Liver (tissue), 9 donors: ENCODE measurements around the gene OR5H1. TPM values are rescaled to one million over a fixed set of nuclear protein-coding genes. Genes with fewer than 3 reads are reported as not detected.
"Not testable (repeated sequence)": the region's sequence is repeated elsewhere in the genome, so short reads cannot be mapped to it uniquely, and the experiment has no call there.

Experiments
- DNase-seq: peaks from one replicate; pipeline ENCODE4 v3.0.0-alpha.2; 2017; ENCODE audit warnings: low spot score
- H3K27ac ChIP-seq, 2 donors: one replicate each; pipeline ENCODE4 v1.7.0; 2013; ENCODE audit warnings: inconsistent platforms in 2 of 2, low read length in 2 of 2, control low read depth in 1 of 2, low read depth in 1 of 2, mild to moderate bottlenecking in 1 of 2
- H3K27me3 ChIP-seq, 4 donors: one replicate each; pipeline versions ENCODE4 v1.6.1 to v1.7.0; 2013; ENCODE audit warnings: low read length in 3 of 4, inconsistent platforms in 1 of 4, mild to moderate bottlenecking in 1 of 4, moderate library complexity in 1 of 4; ENCODE audit not compliant: control insufficient read depth in 4 of 4, insufficient read depth in 4 of 4
- H3K36me3 ChIP-seq, 4 donors: one replicate each; pipeline versions ENCODE4 v1.6.1 to v1.7.0; 2013; ENCODE audit warnings: low read length in 3 of 4, mild to moderate bottlenecking in 3 of 4, low read depth in 1 of 4, moderate library complexity in 1 of 4; ENCODE audit not compliant: control insufficient read depth in 4 of 4, insufficient read depth in 3 of 4
- H3K4me1 ChIP-seq, 4 donors: one replicate each; pipeline versions ENCODE4 v1.6.1 to v1.7.0; 2013; ENCODE audit warnings: low read length in 3 of 4, mild to moderate bottlenecking in 3 of 4, moderate library complexity in 1 of 4; ENCODE audit not compliant: control insufficient read depth in 4 of 4, insufficient read depth in 4 of 4
- H3K4me3 ChIP-seq, 3 donors: one replicate each; pipeline versions ENCODE4 v1.6.1 to v1.7.0; 2013; ENCODE audit warnings: low read length in 3 of 3, control low read depth in 1 of 3, low read depth in 1 of 3, mild to moderate bottlenecking in 1 of 3
- H3K9ac ChIP-seq, 2 donors: one replicate each; pipeline ENCODE4 v1.7.0; 2013; ENCODE audit warnings: low read length in 2 of 2, mild to moderate bottlenecking in 2 of 2, moderate library complexity in 2 of 2, control low read depth in 1 of 2, low read depth in 1 of 2
- H3K9me3 ChIP-seq, 4 donors: one replicate each; pipeline versions ENCODE4 v1.6.1 to v1.7.0; 2013; ENCODE audit warnings: low read length in 3 of 4; ENCODE audit not compliant: control insufficient read depth in 4 of 4
- ATF3 ChIP-seq: IDR thresholded peaks from 2 replicates; pipeline ENCODE4 v1.6.1; 2016; ENCODE audit warnings: antibody characterized with exemption
- CTCF ChIP-seq: fragments of 150-350 bp; IDR thresholded peaks from 2 replicates; pipeline ENCODE4 v1.5.1; 2017; ENCODE audit warnings: improper control_type of control experiment, low read depth, low read length; ENCODE audit not compliant: missing input control
- FOXA1 ChIP-seq: IDR thresholded peaks from 2 replicates; pipeline ENCODE4 v1.6.1; 2016; ENCODE audit warnings: antibody characterized with exemption
- HNF4A ChIP-seq, 2 donors: conservative IDR thresholded peaks; 2 replicates each; pipeline ENCODE4 v1.6.1; 2016; ENCODE audit warnings: antibody characterized with exemption in 2 of 2, mild to moderate bottlenecking in 2 of 2
- HNF4G ChIP-seq: IDR thresholded peaks from 2 replicates; pipeline ENCODE4 v1.6.1; 2016; ENCODE audit warnings: antibody characterized with exemption
- NR2F2 ChIP-seq: IDR thresholded peaks from 2 replicates; pipeline ENCODE4 v1.6.1; 2016; ENCODE audit warnings: antibody characterized with exemption
- RAD21 ChIP-seq, 2 donors: IDR thresholded peaks; 2 replicates each; pipeline ENCODE4 v1.6.1; 2016; ENCODE audit warnings: antibody characterized with exemption in 2 of 2, mild to moderate bottlenecking in 2 of 2
- RXRA ChIP-seq, 2 donors: IDR thresholded peaks; 2 replicates each; pipeline ENCODE4 v1.6.1; 2017 to 2018; ENCODE audit warnings: antibody characterized with exemption in 2 of 2, mild to moderate bottlenecking in 1 of 2
- TAF1 ChIP-seq: conservative IDR thresholded peaks from 2 replicates; pipeline ENCODE4 v1.6.1; 2016; ENCODE audit warnings: antibody characterized with exemption, mild to moderate bottlenecking
- YY1 ChIP-seq: IDR thresholded peaks from 2 replicates; pipeline ENCODE4 v1.6.1; 2016; ENCODE audit warnings: antibody characterized with exemption, mild to moderate bottlenecking
- ZBTB33 ChIP-seq: IDR thresholded peaks from 2 replicates; pipeline ENCODE4 v1.6.1; 2016; ENCODE audit warnings: antibody characterized with exemption
- WGBS: extraction: QIAGEN DNeasy Blood & Tissue Kit; methylation state at CpG from one replicate; pipeline ENCODE4 v1.1.7; 2013; 5-methylcytosine and 5-hydroxymethylcytosine counted together
- polyA plus RNA-seq, 2 donors: library from polyadenylated mRNA; stranded (reverse) in 1 of 2; unstranded in 1 of 2; fragments of 200-250 nt in 1 of 2; fragments of >200 nt in 1 of 2; fragmentation: Nextera tagmentation in 1 of 2; extraction: Ambion mirVana in 1 of 2; gene quantifications; one replicate each; pipeline versions ENCODE4 v1.2.1 to v1.2.3, GENCODE V29; 2013 to 2015
- total RNA-seq, 2 donors: library from RNA; depleted of rRNA; stranded (reverse); fragments of >200 nt; gene quantifications; one replicate each; pipeline ENCODE4 v1.2.3, GENCODE V29; 2014
- TF ChIP-seq, protein P1 (sequence below): IDR thresholded peaks from 2 replicates; pipeline ENCODE4 v1.6.1; 2016; ENCODE audit warnings: antibody characterized with exemption
- donor health status: healthy.
- donor health status: healthy.
- donor health status: healthy.
- donor health status: healthy.
- donor health status: healthy.

OR5H1 gene
- total and polyA plus RNA-seq, 4 donors = not detected

- H3K36me3 ChIP-seq = no peaks in the 10 kb centered on the region
- TF ChIP-seq HNF4A (conservative IDR thresholded peaks at IDR 0.05) = no peak
- no peak for TF ChIP-seq TAF1
- no peak for TF ChIP-seq ZBTB33
- TF ChIP-seq RXRA (IDR thresholded peaks at IDR 0.05) = no peak
- TF ChIP-seq ATF3 = no peak
- TF ChIP-seq FOXA1 = no peak
- TF ChIP-seq NR2F2 = no peak
- peaks cover 0 to 3% (median 0%) of the 10 kb centered on the region in 4 donors for H3K27me3 ChIP-seq
- no peaks in the 10 kb centered on the region for H3K4me1 ChIP-seq
- no peak overlapping the region for H3K9ac ChIP-seq
- H3K27ac ChIP-seq = no peak overlapping the region
- DNase-seq = no peak
- H3K9me3 ChIP-seq = no peaks in the 10 kb centered on the region
- no peak overlapping the region for H3K4me3 ChIP-seq
These were observed 10.0 kb downstream of the OR5H1 start for GRCh38 chr3:98140531-98140930.

GRCh38 chr3:98147179-98147578, 16.7 kb downstream of the OR5H1 start, which contains the start of gene OR5H14:
TSS of gene OR5H14 (plus strand) at chr3:98147479. CDS start at chr3:98149386, 1,907 bp downstream.
- no peaks in the 10 kb centered on the region for H3K36me3 ChIP-seq
- WGBS = 55% methylated on average over 1 of the region's 1 CpG
- no peak within 1 kb of the TSS for H3K27ac ChIP-seq
- no peaks in the 10 kb centered on the region for H3K9me3 ChIP-seq
- H3K9ac ChIP-seq = no peak within 1 kb of the TSS
- DNase-seq = no peak
- TF ChIP-seq CTCF = no peak
- TF ChIP-seq ZBTB33 = no peak
- TF ChIP-seq, protein P1, sequence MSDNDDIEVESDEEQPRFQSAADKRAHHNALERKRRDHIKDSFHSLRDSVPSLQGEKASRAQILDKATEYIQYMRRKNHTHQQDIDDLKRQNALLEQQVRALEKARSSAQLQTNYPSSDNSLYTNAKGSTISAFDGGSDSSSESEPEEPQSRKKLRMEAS = no peak
- no peak for TF ChIP-seq NR2F2
- TF ChIP-seq RAD21 (IDR thresholded peaks at IDR 0.05) = no peak
- no peaks in the 10 kb centered on the region for H3K4me1 ChIP-seq
- no peak within 1 kb of the TSS for H3K4me3 ChIP-seq
- peaks cover 0 to 3% (median 0%) of the 10 kb centered on the region in 4 donors for H3K27me3 ChIP-seq

DNA sequence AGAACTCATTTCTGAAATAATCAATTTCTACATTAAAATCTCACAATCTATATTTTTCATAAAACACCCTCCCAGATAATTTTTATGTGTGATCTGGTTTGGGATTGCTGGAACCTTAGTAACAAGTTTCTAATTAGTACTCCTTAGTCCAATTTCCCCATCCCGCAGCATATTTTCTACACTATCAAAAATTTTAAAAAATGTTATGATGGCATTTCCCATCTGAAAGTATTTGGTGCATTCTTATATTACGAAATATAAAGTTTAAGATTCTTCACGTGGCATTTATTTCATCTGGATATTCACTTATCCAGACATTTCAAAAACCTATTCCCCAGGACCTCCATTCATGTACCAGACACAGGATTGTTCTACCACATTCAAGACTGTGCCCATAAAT, 18.2 kb downstream of the OR5H1 start:
- Histone ChIP-seq H3K27ac (no peak overlapping the region), H3K4me3 (no peak overlapping the region), H3K9me3 (no peaks in the 10 kb centered on the region), H3K27me3 (peaks cover 0 to 3% (median 0%) of the 10 kb centered on the region in 4 donors), H3K9ac (no peak overlapping the region), H3K4me1 (no peaks in the 10 kb centered on the region), H3K36me3 (no peaks in the 10 kb centered on the region)
- WGBS = 58% methylated on average over 3 of the region's 3 CpGs
- no peak for DNase-seq
- TF ChIP-seq HNF4A (conservative IDR thresholded peaks at IDR 0.05) = no peak
- no peak for TF ChIP-seq TAF1
- TF ChIP-seq HNF4G = no peak
- no peak for TF ChIP-seq NR2F2
- TF ChIP-seq ZBTB33 = no peak
- no peak for TF ChIP-seq YY1

DNA sequence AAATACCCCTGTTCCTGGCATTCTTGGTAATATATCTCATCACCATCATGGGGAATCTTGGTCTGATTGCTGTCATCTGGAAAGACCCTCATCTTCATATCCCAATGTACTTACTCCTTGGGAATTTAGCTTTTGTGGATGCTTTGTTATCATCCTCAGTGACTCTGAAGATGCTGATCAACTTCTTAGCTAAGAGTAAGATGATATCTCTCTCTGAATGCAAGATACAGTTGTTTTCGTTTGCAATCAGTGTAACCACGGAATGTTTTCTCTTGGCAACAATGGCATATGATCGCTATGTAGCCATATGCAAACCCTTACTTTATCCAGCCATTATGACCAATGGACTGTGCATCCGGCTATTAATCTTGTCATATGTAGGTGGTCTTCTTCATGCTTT, 18.9 kb downstream of the OR5H1 start:
- WGBS = 69% methylated on average over 4 of the region's 4 CpGs
- H3K4me1 ChIP-seq, DNase-seq, H3K27me3 ChIP-seq, H3K9me3 ChIP-seq, H3K9ac ChIP-seq, H3K4me3 ChIP-seq, H3K36me3 ChIP-seq, H3K27ac ChIP-seq: not testable (repeated sequence)
